NCI-H146 treated with DMSO at 0.1 percent for 48 hours (cell line): ENCODE data around the gene FCMR.

Source experiments
- DNase-seq: peaks from one replicate; lab custom pipeline; 2025; ENCODE audit not compliant: unreplicated experiment; lab: John Stamatoyannopoulos, UW

Gene FCMR

DNA sequence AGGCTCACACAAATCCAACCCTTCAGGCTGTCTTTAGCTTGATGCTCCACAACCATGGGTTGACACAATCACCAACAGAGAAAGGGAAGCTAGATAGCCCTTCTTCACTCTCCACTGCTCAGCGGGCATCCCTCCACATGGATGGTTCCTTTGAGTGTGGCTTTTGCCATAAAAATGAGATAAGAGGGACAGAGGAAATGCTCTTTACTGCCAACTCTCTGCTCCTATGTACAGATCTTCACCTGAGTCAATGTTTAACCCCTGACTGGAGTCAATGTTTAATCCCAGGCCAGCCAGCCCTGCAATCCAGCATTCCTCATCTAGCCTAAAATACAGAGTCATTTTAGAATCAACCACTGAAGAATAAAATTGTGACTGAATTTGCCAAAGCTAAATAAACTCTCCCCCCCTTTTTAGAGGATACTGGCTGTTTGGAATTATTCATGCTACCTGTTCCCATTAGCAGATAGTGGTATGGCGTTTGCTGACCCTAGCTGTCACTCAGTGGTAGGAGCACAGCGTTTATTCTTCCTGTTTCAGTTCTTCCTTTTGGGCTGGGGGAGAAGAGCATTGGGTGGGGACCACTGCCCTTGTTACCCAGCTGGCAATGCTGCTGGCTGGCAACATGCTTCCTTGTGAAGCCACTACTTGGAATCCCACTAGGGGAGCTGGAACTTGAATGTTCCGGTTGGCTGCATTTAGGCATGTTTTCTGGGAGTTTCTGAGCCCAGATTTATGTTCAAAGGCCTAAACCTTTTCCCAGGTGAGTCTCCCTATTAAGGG lies 29.8 kb upstream of the FCMR start:
- DNase-seq = no peak

DNA sequence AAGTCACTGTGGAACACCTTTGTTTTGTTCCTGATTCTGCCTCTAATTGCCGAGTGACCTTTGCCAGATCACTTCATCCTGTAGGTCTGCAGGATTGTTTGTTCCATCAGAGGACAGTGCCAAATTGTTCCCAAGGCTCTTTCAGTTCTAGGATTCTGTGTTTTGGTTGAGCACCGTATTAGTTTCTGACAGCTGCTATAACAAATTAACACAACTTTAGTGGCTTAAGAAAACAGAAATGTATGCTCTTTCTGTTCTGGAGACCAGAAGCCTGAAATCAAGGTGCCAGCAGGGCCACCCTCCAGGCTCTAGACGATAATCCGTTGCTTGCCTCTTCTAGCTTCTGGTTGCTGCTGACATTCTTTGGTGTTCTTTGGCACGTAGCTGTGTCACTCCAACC lies 27.9 kb upstream of the FCMR start:
- no peak for DNase-seq

DNA sequence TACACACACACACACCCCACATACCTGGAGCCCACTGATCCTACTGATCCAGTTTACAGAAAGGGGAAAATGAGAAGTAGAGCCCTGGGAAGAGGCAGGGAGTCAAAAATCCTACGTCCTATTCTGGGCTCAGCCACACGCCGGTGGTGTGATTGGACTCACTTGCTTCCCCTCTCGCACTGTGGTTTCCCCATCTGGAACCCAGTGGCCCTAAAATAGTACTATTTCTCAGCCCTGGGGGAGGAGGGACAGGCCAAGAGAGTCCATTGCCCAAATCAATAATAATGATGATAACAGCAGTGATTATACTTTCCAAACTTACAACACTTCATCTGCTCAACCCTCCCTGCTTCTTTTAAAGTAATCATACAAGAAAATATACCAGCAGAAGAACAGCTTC lies 27.5 kb upstream of the FCMR start:
- no peak for DNase-seq

DNA sequence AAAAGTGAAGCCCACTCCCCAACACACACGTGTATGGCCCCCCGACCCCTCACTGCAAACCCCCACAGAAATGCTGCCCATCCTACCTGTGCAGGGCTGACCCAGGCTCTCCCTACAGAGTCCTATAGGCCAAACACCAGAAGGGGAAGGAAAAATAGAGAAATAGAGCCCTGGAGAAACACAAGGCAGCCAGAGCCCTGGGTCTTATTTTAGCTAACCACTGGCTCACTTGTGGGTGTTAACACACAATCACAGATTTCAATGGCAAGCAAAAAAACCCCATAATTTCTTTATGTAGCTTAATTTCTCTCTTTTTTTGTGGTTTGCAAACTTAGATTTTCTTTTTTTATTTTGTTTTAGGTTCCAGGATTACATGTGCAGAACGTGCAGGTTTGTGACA lies 25.5 kb upstream of the FCMR start:
- DNase-seq = no peak

DNA sequence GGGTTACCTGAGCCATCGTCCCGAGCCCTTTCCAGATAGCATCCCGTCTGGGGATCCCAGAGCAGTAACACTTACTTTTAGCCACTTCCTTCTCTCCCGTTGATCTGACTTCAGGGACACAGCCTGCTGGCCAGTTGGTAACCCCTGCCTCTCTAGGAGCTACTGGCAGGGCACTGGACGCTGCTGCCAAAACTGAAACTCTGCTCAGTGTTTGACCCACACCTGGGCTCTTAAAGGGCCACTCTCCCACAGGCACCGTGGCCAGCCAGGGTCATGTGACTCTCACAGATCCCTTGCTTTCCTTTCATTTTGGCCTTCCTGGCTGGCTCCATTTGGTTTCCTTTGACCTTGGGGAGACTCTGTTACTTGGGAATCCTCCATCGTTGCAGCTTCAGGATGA lies 24.5 kb upstream of the FCMR start, which contains the start of gene PIGR:
TSS of gene PIGR (minus strand) at position 206 of the 400 bp plus-strand sequence. CDS start 5,935 bp downstream, outside the sequence.
- DNase-seq = no peak

DNA sequence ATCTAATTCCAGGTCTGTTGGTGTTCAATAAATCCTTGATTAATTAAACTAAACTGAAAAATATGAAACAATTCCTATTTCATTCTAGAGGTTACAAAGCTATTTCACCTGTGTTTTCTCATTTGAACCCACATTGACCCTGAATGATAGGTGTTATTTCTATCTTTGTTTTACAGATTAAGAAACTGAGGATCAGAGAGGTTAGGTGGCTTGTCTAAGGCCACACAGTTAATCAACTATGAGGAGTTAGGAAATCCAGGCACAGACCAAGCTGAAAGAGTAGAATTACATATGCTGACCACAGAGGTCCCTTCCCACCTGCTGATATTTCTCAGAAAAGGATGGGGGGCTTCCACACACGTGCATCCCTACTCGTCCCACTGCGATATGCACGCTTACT lies 24.0 kb upstream of the FCMR start:
- DNase-seq = no peak

DNA sequence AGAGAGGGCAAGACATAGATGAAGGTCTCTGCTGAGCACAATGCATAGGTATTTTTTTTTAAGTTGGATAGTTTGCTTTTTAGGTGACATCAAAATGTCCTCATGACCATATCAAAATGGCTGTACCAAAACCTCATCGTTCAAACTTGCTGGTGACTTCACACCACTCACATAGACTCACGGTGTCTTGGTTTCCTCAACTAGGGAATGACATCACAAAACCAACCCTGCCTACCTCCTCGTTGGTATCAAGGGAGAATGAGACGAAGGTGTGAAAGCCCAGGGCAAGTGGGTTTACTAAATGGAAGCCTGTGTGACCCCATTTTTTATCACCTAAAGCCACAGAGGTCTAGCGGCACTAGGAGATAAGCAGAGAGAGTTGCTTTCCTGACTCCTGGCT lies 23.0 kb upstream of the FCMR start:
- DNase-seq = no peak

DNA sequence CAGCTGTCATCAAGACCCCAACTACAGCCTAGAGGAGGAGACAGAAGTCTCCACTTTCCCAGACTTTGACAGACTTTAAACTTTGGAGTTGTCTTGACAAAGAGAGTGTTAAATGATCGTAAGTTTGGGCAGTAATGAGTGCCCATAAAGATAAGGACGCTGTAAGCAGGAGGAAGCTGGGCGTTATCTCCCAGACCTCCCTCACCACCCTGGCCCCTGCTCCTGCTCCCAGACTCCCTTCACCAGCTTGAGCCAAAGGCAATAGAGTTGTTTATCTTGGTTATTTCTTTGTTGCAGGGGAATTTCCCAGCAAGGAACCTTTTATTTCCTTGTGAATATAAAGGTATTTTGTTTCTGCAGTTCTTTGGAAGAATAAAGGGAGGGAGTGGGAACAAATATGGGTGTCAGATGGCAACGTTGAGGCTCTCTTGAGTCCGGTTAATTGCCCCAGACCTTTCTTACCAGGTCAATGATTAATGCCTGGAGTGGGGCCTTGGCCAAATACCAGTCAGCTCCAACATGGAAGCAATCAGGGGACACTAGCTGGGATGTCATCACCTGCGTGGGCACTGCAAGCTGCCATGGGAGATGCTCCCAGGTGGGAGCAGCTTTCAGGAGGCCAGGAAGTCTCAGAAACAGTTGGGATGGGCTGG lies 20.2 kb upstream of the FCMR start:
- DNase-seq = no peak

DNA sequence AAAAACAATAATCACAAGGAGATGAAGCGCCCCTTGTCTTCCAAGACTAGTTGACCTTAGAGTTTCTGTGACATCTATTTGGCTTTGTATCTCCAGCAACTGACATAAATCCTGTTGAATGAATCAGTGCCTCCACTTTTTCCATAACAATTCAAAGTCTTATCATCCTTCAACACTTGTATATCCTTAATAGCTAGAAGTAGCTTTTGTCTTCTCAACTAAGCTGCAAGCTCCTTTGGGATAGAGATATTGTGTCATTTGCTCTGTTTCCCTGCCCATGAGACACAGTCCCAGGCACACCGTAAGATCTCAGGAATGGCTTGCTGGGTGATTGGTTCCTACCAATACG lies 18.8 kb upstream of the FCMR start:
- no peak for DNase-seq

DNA sequence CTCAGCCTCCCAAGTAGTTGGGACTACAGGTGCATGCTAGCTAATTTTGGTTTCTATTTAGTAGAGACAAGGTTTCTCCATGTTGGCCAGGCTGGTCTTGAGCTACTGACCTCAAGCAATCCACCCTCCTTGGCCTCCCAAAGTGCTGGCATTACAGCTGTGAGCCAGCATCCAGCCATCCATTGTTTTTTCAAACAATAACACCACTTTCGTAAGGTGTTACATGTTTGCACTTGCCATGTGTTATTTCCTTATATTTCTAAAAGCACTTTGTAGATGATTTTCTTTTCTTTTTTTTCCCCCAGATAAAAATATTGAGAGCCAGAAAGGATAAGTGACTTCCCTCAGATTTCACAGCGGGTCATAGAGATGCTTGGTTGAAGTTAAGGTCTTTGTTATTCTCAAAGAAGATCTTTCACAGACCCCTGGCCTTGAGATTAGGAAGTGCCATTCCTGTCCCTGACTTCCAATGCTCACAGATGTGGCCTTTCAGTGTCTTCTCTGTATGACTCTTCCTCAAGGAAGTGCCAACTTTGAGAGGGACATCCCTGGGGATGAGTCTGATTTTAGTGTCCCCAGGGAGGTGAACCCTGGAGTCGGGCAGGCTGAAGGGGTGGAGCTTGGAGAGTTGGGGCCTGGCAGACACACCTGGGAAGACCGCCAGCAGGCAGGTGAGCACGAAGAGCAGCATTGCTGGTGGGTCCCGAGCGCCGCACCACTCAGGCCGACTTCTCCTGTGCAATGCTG lies 18.3 kb upstream of the FCMR start:
- no peak for DNase-seq

DNA sequence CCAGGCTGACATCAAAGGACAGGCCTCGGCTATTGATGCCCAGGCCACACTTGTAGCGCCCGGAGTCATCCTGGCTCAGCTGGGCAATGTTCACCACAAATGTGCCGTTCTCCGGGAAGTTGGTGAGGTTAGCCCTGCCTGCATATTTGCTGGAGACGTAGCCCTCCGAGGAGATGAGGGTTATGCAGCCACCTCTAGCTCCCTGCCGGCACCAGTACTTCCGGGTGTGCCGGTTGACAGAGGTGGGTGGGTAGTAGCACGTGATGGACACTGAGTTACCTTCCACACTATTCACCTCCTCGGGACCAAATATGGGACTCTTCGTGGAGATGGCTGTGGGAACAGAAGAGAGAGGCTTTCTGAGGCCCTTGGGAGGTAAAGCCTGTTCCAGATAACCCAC lies 17.4 kb upstream of the FCMR start:
- DNase-seq = no peak

DNA sequence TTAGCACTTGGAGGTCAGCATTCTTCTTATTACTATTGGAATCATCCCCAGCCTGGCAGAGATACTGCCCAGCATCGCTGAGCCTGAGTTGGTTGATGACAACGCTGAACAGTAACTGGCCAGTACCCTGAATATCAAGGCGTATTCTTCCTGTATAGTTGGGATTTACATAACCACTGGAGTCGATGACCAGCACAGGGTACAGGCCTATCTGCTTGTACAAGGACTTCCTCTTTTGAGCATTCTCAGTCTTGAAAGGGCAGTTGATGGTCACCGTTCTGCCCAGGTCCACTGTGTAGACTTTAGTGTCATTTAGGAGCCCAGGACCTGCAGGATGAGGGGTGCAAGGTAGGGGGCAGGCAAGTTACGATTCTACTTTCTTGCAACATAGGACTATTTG lies 15.7 kb upstream of the FCMR start:
- no peak for DNase-seq

DNA sequence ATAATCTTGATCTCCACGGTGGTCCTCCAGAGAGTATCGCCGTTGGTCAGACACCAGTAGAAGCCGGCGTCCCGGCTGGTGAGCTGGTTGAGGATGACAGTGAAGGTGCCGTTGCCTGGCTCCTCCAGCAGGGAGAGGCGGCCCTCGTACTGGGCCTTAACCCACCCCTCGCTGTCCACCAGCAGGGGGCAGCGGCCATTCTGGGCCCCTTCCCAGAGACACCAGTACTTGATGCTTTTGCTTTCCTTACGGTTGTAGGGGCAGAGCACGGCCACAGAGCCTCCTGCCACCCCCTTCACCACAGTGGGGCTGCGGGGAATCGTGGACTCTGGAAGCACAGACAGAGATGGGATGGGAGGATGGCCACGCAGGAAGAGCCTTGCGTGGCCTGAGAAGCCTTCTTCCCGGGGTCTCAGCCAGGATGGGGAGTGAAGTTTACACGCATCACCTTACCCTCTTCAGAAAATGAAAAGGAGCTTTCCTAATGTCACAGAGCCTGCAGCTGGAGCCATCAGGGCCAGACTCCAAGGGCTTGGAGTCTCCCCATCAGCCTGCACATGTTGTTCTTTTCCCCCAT lies 13.8 kb upstream of the FCMR start:
- no peak for DNase-seq

DNA sequence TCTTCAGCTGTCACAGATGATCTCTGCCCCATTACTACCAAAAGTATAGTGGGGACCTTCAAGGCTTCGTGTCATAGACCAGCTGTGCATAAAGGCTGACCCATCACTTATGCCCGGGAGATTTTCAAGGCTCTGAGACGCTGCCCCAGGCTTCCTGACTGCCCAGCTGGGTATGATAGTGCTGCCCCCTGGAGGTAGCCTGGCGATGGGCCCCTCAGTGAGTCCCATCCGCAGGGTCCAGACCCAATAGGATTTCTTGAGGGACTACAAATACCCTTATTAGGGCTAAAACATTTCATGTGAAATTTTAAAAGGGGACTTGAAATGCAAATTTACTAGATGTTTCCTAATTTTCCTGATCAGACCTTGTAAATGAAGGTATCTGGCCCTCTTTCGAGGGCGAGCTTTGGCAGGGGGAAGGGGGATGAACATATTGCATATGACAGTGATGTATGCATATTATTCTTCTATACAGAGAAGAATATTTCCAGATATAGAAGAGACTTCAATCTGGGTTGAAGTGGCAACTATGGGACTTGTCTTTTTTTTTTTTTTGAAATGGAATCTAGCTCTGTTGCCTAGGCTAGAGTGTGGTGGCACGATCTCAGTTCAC lies 11.7 kb upstream of the FCMR start:
- DNase-seq = no peak

DNA sequence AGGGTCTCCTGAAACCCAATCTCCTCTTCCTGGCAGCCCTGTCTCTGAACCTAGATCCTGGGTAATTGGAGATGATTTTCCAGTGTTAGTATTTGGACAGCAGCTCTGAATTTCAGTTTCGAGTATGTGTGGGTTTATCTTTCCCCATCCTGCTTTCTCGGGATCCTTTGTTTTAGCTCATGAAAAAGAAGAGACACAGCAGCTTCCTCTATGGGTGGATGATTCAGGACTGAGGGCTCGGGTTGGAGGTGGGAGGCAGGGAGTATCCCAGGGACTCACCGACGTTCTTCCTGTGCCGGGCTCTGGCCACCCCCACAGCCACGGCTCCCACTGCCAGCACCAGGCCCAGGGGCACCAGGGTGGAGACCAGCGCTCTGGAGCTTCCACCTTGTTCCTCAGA lies 10.4 kb upstream of the FCMR start:
- no peak for DNase-seq

DNA sequence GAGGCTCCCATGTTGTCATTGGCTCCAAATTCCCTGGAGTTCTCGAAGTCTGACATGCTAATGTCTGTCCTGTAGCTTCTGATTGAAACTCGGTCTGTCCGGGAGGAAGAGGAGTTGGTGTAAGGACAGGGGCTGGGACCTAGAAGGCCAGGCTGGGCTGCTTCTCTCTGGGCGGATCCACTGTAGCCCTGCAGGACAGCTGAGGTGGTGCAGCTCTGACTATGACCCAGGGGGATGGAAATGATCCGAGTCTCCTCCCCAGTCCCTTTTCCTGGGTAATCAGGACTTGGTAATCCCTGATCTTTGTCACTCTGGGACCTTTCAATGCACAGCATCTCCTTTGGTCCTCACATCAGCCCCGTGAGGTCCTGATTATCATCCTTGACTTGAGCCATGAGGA lies 10.0 kb upstream of the FCMR start:
- no peak for DNase-seq

DNA sequence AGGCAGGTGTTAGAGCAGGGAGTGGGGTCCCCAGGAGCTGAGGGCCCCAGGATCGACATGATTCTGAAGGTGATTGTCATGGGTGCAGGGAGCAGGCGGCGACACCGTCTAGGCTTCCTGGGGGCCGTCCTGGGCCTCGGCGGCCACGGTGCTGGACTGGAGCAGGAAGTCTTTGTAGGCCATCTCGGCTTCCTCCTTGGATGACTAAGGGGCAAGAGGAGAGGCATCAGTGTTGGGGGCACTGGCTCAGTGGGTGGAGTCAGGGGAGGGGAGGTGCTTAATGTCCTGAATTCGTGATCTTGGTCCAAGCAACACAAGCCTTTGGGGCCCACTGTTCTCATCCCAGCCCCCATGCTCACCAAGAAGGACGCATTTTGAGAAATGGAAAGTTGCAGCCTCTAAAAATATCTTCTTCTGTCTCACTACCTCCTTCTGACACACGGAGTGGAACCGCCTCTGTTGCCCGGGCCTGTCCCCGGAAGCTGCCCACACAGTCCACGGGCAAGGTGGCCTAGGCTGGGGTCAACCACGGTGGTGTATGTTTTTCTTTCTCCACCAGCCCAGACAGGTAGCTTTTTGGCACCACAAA lies 8.6 kb upstream of the FCMR start:
- DNase-seq = no peak

DNA sequence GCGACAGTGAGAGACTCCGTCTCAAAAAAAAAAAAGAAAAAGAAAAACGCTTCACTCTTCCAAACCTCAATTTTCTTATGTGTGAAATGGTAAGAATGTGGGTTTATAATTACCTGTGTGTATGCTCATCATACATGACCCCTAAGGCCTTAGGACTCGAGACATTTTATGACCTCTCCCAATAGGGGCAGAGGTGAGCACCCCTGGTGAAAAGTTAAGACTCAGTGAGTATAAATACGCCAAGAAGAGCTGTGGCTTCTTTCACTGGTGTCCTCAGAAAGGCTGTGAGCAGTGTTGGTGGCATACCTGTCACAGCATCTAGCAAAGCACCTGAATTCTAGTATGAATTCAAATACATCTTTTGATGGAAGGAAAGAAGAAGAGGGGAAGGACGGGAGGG lies 7.8 kb upstream of the FCMR start:
- no peak for DNase-seq

DNA sequence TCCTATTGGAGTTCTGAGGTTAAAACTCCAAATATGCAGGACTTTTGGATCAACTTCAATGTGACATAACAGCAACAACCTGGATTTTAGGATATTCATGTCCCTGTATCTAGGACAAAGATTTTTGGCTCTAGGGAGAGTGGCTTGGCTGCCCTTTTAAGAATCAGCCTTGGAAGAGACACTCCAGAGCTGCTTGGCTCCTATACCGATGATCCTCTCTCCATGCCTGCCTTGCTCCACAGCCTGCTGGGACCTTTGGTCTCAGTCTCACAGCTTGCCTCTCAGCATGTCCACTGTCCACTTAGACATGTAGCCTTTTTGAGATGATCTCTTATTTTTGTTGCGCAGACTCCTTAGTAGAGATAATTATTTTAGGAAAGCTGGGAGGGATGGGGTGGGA lies 4.5 kb upstream of the FCMR start:
- DNase-seq = no peak

DNA sequence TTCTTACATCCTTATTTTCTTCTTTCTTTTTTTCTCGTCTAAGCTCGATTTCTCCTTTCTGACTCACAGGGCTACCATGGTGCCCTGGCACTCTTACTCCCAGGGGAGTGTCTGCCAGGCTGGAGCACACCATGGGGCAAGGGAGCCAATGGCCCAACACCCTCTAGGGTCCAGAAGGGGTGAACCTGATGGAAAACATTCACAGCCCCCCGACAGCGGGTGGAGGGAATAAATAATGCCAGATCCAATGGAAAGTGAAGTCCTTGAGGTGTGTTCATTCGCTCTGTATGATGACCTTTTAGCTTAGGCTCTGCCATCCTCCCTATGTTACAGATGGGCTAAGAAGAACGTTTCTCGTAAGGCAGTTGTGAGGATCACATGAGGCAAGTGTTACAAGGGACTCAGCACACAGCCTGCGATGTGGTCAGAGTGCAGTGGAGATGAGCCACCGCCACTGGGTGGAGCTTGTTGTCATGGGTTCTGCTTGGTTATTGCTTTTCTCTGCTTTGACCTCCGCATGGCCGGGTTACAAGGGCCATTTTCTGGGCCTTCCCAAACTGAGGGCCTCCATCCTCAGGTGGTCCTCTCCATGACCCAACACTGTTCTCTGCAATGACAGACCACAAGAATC lies 3.5 kb upstream of the FCMR start:
- no peak for DNase-seq
